ENCODE data around the gene ERBB3.
"Not testable (repeated sequence)": the region's sequence is repeated elsewhere in the genome, so short reads cannot be mapped to it uniquely, and the experiment has no call there.

ERBB3 gene

GRCh38 chr12:56040963-56041551 lies 38.9 kb upstream of the ERBB3 start:
- FAIRE-seq (no peak), DNase-seq (ENCODE audit: insufficient read length, low spot score) (no peak)
- no peak for TF ChIP-seq CTCF (IDR thresholded peaks at IDR 0.05; ENCODE audit: insufficient read depth, missing control alignments)

GRCh38 chr12:56041552-56042429 lies 38.2 kb upstream of the ERBB3 start, which contains the start of gene RPS26:
Gene RPS26 (plus strand): TSS chr12:56041918. CDS start chr12:56042167, 249 bp downstream.
- FAIRE-seq (no peak), DNase-seq (ENCODE audit: insufficient read length, low spot score) (peak; percentile 64)
- TF ChIP-seq CTCF (IDR thresholded peaks at IDR 0.05; ENCODE audit: insufficient read depth, missing control alignments), result peak; percentile 46

- DNase-seq (ENCODE audit: insufficient read length, low spot score); FAIRE-seq: not testable (repeated sequence)
Measured at GRCh38 chr12:56042430-56042813, 37.5 kb upstream of the ERBB3 start.

- no peak for TF ChIP-seq CTCF (IDR thresholded peaks at IDR 0.05; ENCODE audit: insufficient read depth, missing control alignments)
- no peak for DNase-seq (ENCODE audit: insufficient read length, low spot score)
Measured at GRCh38 chr12:56042843-56043242, 37.1 kb upstream of the ERBB3 start.

GRCh38 chr12:56046027-56046780 lies 33.8 kb upstream of the ERBB3 start:
- DNase-seq (ENCODE audit: insufficient read length, low spot score) (no peak), FAIRE-seq (no peak)
- TF ChIP-seq CTCF (IDR thresholded peaks at IDR 0.05; ENCODE audit: insufficient read depth, missing control alignments), result no peak

More at GRCh38 chr12:56042843-56043242, 37.1 kb upstream of the ERBB3 start:
- FAIRE-seq, result no peak

- no peak for TF ChIP-seq CTCF (IDR thresholded peaks at IDR 0.05; ENCODE audit: insufficient read depth, missing control alignments)
- no peak for FAIRE-seq
- DNase-seq (ENCODE audit: insufficient read length, low spot score), result no peak
Measured at GRCh38 chr12:56053407-56053893, 26.5 kb upstream of the ERBB3 start.

GRCh38 chr12:56059964-56060363 lies 20.0 kb upstream of the ERBB3 start:
- not testable (repeated sequence) for FAIRE-seq; DNase-seq (ENCODE audit: insufficient read length, low spot score)
